ENCODE measurements around the gene MUC4.

DNA sequence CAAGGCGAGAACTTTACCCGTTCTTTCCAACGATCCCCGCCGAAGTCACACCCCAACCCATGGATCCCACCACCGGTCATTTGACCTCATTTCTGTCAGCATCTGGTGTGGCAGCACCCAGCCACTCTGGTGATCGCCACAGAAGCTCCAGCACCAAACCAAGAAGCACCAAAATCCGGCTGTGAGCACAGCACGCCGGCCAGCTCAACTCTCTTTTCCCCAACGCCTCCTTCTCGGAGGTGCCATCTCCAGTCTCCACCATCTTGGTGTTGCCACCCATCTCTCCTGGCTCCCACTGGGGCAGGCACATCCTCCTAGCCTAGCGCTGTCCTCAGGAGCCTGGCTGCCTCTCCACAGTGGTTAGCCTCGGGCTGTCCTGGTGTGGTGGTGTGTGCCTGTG is 6.5 kb downstream of the MUC4 start:
- TF ChIP-seq EZH2 (IDR thresholded peaks at IDR 0.05; ENCODE audit: insufficient read depth, poor library complexity, severe bottlenecking) (no peak), EZH2phosphoT487 (IDR thresholded peaks at IDR 0.05; ENCODE audit: insufficient read depth, low read depth) (no peak)
